Endothelial cell (in vitro differentiated cells): Measurements from ENCODE around the gene PHF13. TPM values are rescaled to one million over a fixed set of nuclear protein-coding genes. Genes with fewer than 3 reads are reported as not detected.

Experiments
- DNase-seq: peaks from one replicate; pipeline ENCODE4 v3.0.0; 2021; ENCODE audit warnings: low spot score
- H3K27ac Mint-ChIP-seq: one replicate; pipeline ENCODE4 v1.8.0; 2021; ENCODE audit warnings: mixed read lengths, inconsistent platforms; ENCODE audit not compliant: unreplicated experiment
- H3K27me3 Mint-ChIP-seq: one replicate; pipeline ENCODE4 v1.8.0; 2021; ENCODE audit warnings: mild to moderate bottlenecking, moderate library complexity, mixed read lengths, inconsistent platforms; ENCODE audit not compliant: unreplicated experiment
- H3K36me3 Mint-ChIP-seq: one replicate; pipeline ENCODE4 v1.8.0; 2021; ENCODE audit warnings: mild to moderate bottlenecking, low read depth, mixed read lengths, inconsistent platforms; ENCODE audit not compliant: unreplicated experiment
- H3K4me1 Mint-ChIP-seq: one replicate; pipeline ENCODE4 v1.8.0; 2021; ENCODE audit warnings: mild to moderate bottlenecking, mixed read lengths, inconsistent platforms; ENCODE audit not compliant: unreplicated experiment
- H3K4me3 Mint-ChIP-seq: one replicate; pipeline ENCODE4 v1.8.0; 2021; ENCODE audit warnings: mild to moderate bottlenecking, mixed read lengths, inconsistent platforms; ENCODE audit not compliant: unreplicated experiment
- H3K9me3 Mint-ChIP-seq: one replicate; pipeline ENCODE4 v1.8.0; 2021; ENCODE audit warnings: mixed read lengths, inconsistent platforms; ENCODE audit not compliant: unreplicated experiment
- total RNA-seq: library from RNA; stranded (reverse); fragmentation: NEBNext Ultra II Directional; extraction: Animal tissue kit (Norgen Biotek cat#: 25700); gene quantifications from one replicate; pipeline ENCODE4 v1.2.1, GENCODE V29; 2021; ENCODE audit not compliant: unreplicated experiment
- TF ChIP-seq, protein P1 (sequence below): fragments of 200-600 bp; sonication (generic); IDR thresholded peaks from one replicate; pipeline ENCODE4 v1.5.0; 2021; ENCODE audit warnings: antibody characterized with exemption; ENCODE audit not compliant: unreplicated experiment

PHF13 gene
- total RNA-seq, 1 donor from 2014 or later, result 21.6 TPM

DNA sequence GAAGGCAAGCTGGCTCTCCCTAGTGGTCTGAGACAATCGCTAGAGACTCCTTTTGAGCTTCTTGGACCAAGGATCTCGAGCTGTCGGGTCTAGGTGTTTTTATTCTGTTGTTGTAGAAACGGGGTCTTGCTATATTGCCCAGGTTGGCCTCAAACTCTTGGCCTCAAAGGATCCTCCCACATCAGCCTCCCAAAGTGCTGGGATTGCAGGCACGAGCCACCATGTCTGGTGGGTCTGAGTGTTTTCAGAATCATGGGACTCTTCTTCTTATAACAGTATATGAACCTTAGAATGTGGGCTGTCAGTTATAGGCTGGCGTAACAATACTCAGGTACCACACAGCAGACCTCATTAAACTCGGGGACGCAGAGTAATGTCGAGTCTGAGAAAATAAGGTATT is 55.0 kb downstream of the PHF13 start:
- H3K4me1 Mint-ChIP-seq, result no peaks in the 10 kb centered on the region
- H3K9me3 Mint-ChIP-seq, result no peaks in the 10 kb centered on the region
- TF ChIP-seq, protein P1, sequence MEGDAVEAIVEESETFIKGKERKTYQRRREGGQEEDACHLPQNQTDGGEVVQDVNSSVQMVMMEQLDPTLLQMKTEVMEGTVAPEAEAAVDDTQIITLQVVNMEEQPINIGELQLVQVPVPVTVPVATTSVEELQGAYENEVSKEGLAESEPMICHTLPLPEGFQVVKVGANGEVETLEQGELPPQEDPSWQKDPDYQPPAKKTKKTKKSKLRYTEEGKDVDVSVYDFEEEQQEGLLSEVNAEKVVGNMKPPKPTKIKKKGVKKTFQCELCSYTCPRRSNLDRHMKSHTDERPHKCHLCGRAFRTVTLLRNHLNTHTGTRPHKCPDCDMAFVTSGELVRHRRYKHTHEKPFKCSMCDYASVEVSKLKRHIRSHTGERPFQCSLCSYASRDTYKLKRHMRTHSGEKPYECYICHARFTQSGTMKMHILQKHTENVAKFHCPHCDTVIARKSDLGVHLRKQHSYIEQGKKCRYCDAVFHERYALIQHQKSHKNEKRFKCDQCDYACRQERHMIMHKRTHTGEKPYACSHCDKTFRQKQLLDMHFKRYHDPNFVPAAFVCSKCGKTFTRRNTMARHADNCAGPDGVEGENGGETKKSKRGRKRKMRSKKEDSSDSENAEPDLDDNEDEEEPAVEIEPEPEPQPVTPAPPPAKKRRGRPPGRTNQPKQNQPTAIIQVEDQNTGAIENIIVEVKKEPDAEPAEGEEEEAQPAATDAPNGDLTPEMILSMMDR, result no peak
- peaks cover 4% of the 10 kb centered on the region for H3K27me3 Mint-ChIP-seq
- DNase-seq, result no peak
- H3K27ac Mint-ChIP-seq, result no peak overlapping the region
- peaks cover 14% of the 10 kb centered on the region for H3K36me3 Mint-ChIP-seq
- H3K4me3 Mint-ChIP-seq, result no peak overlapping the region

DNA sequence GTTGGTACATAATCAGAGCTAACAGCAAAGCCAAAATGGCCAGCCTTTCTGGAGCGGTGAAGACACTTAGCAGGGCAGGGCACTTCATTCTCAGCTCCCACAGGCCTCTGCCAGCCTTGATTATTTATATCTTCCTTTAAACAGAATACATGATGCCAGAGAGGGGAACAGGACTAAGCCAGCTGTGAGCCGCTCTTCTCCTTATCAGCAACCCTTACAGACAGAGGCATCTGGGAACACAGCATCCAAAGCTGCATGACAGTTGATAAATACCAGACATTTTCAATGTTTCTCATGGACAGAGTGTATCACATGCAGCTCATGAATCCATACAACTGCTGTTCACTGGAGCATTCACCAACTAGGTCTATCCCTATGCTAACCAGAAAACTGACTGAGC is 59.0 kb downstream of the PHF13 start:
- TF ChIP-seq, protein P1, result no peak
- H3K4me3 Mint-ChIP-seq, result no peak overlapping the region
- H3K9me3 Mint-ChIP-seq, result no peaks in the 10 kb centered on the region
- no peak overlapping the region for H3K27ac Mint-ChIP-seq
- peaks cover 13% of the 10 kb centered on the region for H3K36me3 Mint-ChIP-seq
- H3K27me3 Mint-ChIP-seq, result no peaks in the 10 kb centered on the region
- H3K4me1 Mint-ChIP-seq, result peaks cover 2% of the 10 kb centered on the region
- DNase-seq, result no peak

Other genes with a start within 250 kb of the PHF13 start
- 35.1 TPM for gene ACOT7, start 220.0 kb upstream of the PHF13 start, total RNA-seq
- 0.10 TPM for gene HES2, start 193.8 kb upstream of the PHF13 start, total RNA-seq
- gene ESPN, start 189.0 kb upstream of the PHF13 start, total RNA-seq, result 0.36 TPM
- 104 TPM for gene TNFRSF25, start 147.6 kb upstream of the PHF13 start, total RNA-seq
- 109 TPM for gene PLEKHG5, start 122.1 kb upstream of the PHF13 start, total RNA-seq
- gene NOL9, start 59.2 kb upstream of the PHF13 start, total RNA-seq, result 26.9 TPM
- gene TAS1R1, start 58.4 kb upstream of the PHF13 start, total RNA-seq, result not detected
- gene ZBTB48, start 33.7 kb upstream of the PHF13 start, total RNA-seq, result 32.2 TPM
- 5.0 TPM for gene KLHL21, start 10.9 kb upstream of the PHF13 start, total RNA-seq
- 13.5 TPM for gene THAP3, start 11.1 kb downstream of the PHF13 start, total RNA-seq
- gene DNAJC11, start 88.1 kb downstream of the PHF13 start, total RNA-seq, result 57.0 TPM
- gene CAMTA1, start 171.7 kb downstream of the PHF13 start, total RNA-seq, result 87.3 TPM